ENCODE measurements around the gene PTPRK.
"Not testable (repeated sequence)": the region's sequence is repeated elsewhere in the genome, so short reads cannot be mapped to it uniquely, and the experiment has no call there.

The PTPRK gene

GRCh38 chr6:128446497-128446896, 73.9 kb downstream of the PTPRK start:
- no peak overlapping the region for H3K4me3 Mint-ChIP-seq
- H3K27ac Mint-ChIP-seq: no peak overlapping the region
- no peak for DNase-seq
- no peak for ATAC-seq
- no peaks in the 10 kb centered on the region for H3K27me3 Mint-ChIP-seq
- no peaks in the 10 kb centered on the region for H3K9me3 Mint-ChIP-seq
- H3K4me1 Mint-ChIP-seq: no peaks in the 10 kb centered on the region

- H3K9me3 Mint-ChIP-seq: no peaks in the 10 kb centered on the region
- H3K27me3 Mint-ChIP-seq: no peaks in the 10 kb centered on the region
- H3K27ac Mint-ChIP-seq: peak overlapping the region in 1 of 2 donors; percentile 36
- no peak for ATAC-seq
- H3K4me1 Mint-ChIP-seq: no peaks in the 10 kb centered on the region
- H3K4me3 Mint-ChIP-seq: no peak overlapping the region
- no peak for DNase-seq
Measured at GRCh38 chr6:128443553-128443952, 76.8 kb downstream of the PTPRK start.

GRCh38 chr6:128439627-128440026, 80.8 kb downstream of the PTPRK start:
- H3K4me3 Mint-ChIP-seq: no peak overlapping the region
- DNase-seq (no peak), ATAC-seq (no peak)
- H3K27me3 Mint-ChIP-seq: no peaks in the 10 kb centered on the region
- H3K27ac Mint-ChIP-seq: no peak overlapping the region
- peaks cover 0 to 4% of the 10 kb centered on the region in 2 donors for H3K9me3 Mint-ChIP-seq
- no peaks in the 10 kb centered on the region for H3K4me1 Mint-ChIP-seq

DNA sequence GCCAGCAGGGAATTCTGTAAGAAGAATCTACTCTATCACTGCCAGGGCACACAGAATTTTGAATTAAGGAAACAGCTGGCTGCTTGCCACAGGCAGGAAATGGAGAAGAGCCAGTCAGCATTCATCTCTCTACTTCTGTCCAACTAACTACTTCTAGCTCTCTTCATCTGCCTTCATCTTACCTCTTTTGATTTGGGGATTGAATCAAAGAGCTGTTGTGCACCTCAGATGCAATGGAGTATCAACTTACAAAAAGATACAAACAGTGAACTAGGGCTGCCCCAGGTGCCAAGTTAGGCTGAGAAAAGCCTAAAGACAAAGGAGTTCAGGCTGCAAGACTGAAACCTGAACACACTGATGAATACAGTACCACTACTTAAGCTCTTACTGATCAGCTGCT, 82.0 kb downstream of the PTPRK start:
- DNase-seq: no peak
- Mint-ChIP-seq H3K4me1 (peaks cover 6% of the 10 kb centered on the region), H3K27me3 (no peaks in the 10 kb centered on the region), H3K9me3 (peaks cover 0 to 9% of the 10 kb centered on the region in 2 donors), H3K4me3 (no peak overlapping the region), H3K27ac (no peak overlapping the region)
- ATAC-seq: no peak

GRCh38 chr6:128437685-128438084, 82.7 kb downstream of the PTPRK start:
- Mint-ChIP-seq H3K4me1 (peaks cover 6% of the 10 kb centered on the region), H3K27me3 (no peaks in the 10 kb centered on the region), H3K27ac (no peak overlapping the region), H3K9me3 (peaks cover 0 to 9% of the 10 kb centered on the region in 2 donors), H3K4me3 (no peak overlapping the region)
- ATAC-seq (no peak), DNase-seq (no peak)

DNA sequence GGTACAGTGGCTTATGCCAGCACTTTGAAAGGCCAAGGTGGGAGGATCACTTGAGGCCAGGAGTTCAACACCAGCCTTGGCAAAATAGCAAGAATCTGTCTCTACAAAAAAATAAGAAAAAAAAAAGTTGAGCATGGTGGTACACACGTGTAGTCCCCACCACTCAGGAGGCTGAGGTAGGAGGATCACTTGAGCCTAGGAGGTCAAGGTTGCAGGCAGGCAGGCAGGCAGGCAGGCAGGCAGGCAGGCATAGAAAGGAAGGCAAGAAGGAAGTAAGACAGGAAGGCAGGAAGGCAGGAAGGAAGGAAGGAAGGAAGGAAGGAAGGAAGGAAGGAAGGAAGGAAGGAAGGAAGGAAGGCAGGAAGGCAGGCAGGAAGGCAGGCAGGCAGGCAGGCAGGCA, 85.6 kb downstream of the PTPRK start:
- not testable (repeated sequence) for H3K27me3 Mint-ChIP-seq, ATAC-seq, DNase-seq, H3K4me1 Mint-ChIP-seq, H3K27ac Mint-ChIP-seq, H3K9me3 Mint-ChIP-seq, H3K4me3 Mint-ChIP-seq

- no peak for DNase-seq
- ATAC-seq: no peak
- Mint-ChIP-seq H3K4me1 (peaks cover 6% of the 10 kb centered on the region), H3K9me3 (peaks cover 0 to 9% of the 10 kb centered on the region in 2 donors), H3K27ac (no peak overlapping the region), H3K27me3 (no peaks in the 10 kb centered on the region), H3K4me3 (no peak overlapping the region)
Measured at GRCh38 chr6:128432394-128432793, 88.0 kb downstream of the PTPRK start.

DNA sequence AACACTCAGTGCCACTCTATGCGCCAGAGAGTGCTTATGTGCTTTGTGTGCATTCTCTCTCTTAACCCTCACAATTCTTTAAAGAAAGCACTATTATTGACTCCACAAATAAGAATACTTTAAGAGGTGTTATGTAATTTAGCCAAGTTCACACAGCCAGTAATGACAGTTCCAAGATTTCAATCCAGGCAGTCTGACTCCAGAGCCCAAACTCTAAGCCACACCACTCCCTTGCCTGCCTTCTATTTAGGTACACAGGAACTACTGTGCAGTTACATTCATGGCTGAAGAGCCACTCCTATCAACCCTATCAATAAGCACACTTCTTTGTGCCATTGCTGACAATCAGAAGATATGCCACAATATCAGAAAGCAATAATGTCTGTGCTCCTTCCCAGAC, 93.3 kb downstream of the PTPRK start:
- H3K27ac Mint-ChIP-seq: no peak overlapping the region
- no peaks in the 10 kb centered on the region for H3K4me1 Mint-ChIP-seq
- no peak for ATAC-seq
- H3K27me3 Mint-ChIP-seq: no peaks in the 10 kb centered on the region
- no peak overlapping the region for H3K4me3 Mint-ChIP-seq
- no peaks in the 10 kb centered on the region for H3K9me3 Mint-ChIP-seq
- no peak for DNase-seq

GRCh38 chr6:128425856-128426255, 94.5 kb downstream of the PTPRK start:
- Mint-ChIP-seq H3K27me3 (no peaks in the 10 kb centered on the region), H3K9me3 (no peaks in the 10 kb centered on the region), H3K4me3 (no peak overlapping the region), H3K27ac (no peak overlapping the region), H3K4me1 (no peaks in the 10 kb centered on the region)
- no peak for ATAC-seq
- no peak for DNase-seq

DNA sequence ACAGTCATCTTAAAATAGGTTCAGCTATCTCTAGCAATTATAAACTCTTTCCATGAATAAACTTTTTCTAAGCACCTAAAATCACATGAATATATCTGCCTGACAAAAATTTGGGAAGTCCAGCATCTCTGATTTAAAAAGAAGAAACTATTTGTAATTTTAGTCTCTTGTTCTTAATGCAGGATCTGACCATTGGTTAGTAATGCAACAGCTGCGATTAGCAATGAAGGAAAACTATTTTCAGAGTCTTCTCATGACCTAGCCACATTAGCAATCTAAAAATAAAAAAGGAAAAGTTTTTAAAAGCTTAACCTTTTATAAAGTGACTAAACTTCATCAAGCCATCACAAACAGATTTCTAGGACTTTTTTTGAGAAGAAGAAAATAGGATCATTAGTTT, 97.5 kb downstream of the PTPRK start:
- Mint-ChIP-seq H3K9me3 (peaks cover 0 to 12% of the 10 kb centered on the region in 2 donors), H3K4me3 (no peak overlapping the region), H3K27me3 (no peaks in the 10 kb centered on the region), H3K27ac (no peak overlapping the region), H3K4me1 (no peaks in the 10 kb centered on the region)
- DNase-seq: no peak
- ATAC-seq: no peak

DNA sequence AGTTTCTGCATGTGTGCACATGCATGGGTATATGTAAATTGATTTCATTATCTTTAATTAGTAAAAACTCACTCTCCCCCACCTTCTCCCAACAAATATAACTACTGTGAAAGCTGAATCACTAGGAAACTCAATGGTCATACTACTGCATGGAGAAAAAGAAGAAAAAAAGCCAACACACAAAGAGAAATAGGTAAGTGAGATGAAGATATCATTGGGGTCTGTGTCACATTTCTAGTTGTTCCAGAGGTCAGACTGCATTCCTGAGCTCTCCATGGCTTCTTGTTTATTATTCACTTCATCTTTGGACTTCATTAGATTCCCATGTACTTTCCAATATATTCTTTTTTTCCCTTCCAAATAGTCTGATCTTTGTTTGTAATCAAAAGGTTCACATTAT, 98.2 kb downstream of the PTPRK start:
- Mint-ChIP-seq H3K4me1 (no peaks in the 10 kb centered on the region), H3K27ac (no peak overlapping the region), H3K27me3 (no peaks in the 10 kb centered on the region), H3K4me3 (no peak overlapping the region), H3K9me3 (peaks cover 0 to 12% of the 10 kb centered on the region in 2 donors)
- DNase-seq (no peak), ATAC-seq (no peak)

DNA sequence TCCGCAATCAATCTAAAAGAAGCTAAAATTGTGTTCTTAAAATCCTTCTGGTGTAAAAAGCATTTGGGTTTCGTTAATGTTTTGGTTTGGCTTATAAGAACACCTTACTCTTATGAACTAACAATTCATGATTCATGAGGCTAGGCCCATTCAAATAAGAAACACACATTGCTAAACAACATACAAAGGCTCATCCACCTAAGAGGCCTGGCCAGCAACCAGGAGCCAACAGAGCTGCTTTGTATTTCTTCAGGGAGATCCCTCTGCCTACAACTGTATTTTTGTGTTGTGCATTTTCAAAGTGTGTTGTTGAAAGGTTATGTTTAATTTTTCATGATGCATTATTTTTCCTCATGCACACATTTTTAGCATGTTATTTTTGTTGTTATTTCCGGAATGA, 98.6 kb downstream of the PTPRK start:
- Mint-ChIP-seq H3K27me3 (no peaks in the 10 kb centered on the region), H3K27ac (no peak overlapping the region), H3K4me3 (no peak overlapping the region), H3K4me1 (no peaks in the 10 kb centered on the region), H3K9me3 (peaks cover 0 to 12% of the 10 kb centered on the region in 2 donors)
- DNase-seq: no peak
- ATAC-seq: no peak

GRCh38 chr6:128417698-128418097, 102.7 kb downstream of the PTPRK start:
- DNase-seq (no peak), ATAC-seq (no peak)
- no peaks in the 10 kb centered on the region for H3K4me1 Mint-ChIP-seq
- H3K4me3 Mint-ChIP-seq: no peak overlapping the region
- H3K27ac Mint-ChIP-seq: no peak overlapping the region
- peaks cover 0 to 12% of the 10 kb centered on the region in 2 donors for H3K9me3 Mint-ChIP-seq
- no peaks in the 10 kb centered on the region for H3K27me3 Mint-ChIP-seq

DNA sequence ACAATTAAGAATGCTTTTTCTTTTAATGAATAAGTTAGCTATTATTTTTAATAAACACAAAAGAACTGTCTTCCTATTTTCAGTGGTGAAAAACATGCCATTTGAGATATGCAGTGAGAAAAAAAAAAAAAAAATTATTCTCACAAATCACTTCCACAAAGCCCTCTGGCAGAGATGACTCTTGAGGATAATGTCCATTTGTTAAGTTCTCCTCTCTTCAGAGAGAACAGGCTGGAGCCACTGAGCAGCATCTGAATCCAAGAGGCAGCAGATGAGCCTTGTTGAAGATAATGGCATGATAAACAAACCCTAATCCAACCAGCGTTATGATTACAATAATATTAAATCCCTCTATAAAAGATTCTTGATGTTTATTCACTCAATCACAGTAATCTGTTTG, 105.0 kb downstream of the PTPRK start:
- H3K27me3 Mint-ChIP-seq: no peaks in the 10 kb centered on the region
- ATAC-seq (no peak), DNase-seq (no peak)
- H3K27ac Mint-ChIP-seq: no peak overlapping the region
- H3K4me3 Mint-ChIP-seq: no peak overlapping the region
- H3K4me1 Mint-ChIP-seq: no peaks in the 10 kb centered on the region
- H3K9me3 Mint-ChIP-seq: peaks cover 0 to 12% of the 10 kb centered on the region in 2 donors

- H3K27ac Mint-ChIP-seq: no peak overlapping the region
- H3K4me1 Mint-ChIP-seq: no peaks in the 10 kb centered on the region
- peaks cover 0 to 12% of the 10 kb centered on the region in 2 donors for H3K9me3 Mint-ChIP-seq
- H3K4me3 Mint-ChIP-seq: no peak overlapping the region
- ATAC-seq: no peak
- no peak for DNase-seq
- no peaks in the 10 kb centered on the region for H3K27me3 Mint-ChIP-seq
Measured at GRCh38 chr6:128414943-128415342, 105.5 kb downstream of the PTPRK start.

- DNase-seq: no peak
- H3K27me3 Mint-ChIP-seq: no peaks in the 10 kb centered on the region
- no peak overlapping the region for H3K4me3 Mint-ChIP-seq
- H3K4me1 Mint-ChIP-seq: no peaks in the 10 kb centered on the region
- H3K9me3 Mint-ChIP-seq: peaks cover 0 to 4% of the 10 kb centered on the region in 2 donors
- H3K27ac Mint-ChIP-seq: no peak overlapping the region
- ATAC-seq: no peak
Measured at GRCh38 chr6:128413291-128413690, 107.1 kb downstream of the PTPRK start.

DNA sequence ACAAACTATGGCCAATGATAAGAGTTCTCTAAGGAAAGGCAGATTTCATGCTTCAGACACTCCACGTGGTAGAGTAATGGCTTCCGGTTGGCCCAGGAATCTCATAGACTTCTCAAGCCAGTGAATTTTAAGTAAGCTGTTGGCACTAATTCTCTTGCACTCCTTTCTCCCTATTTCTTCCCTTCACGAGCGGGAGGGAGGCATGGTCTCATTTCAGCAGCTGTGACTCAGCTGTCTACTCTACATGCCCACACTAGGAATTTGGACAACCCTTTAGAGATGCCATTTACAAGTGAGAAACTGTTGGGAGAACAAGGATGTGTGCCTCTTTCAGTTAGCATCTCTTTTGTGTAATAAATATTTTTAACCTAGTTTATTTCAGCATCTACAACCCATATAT, 107.7 kb downstream of the PTPRK start:
- Mint-ChIP-seq H3K27ac (no peak overlapping the region), H3K27me3 (no peaks in the 10 kb centered on the region), H3K4me1 (no peaks in the 10 kb centered on the region), H3K9me3 (no peaks in the 10 kb centered on the region), H3K4me3 (no peak overlapping the region)
- ATAC-seq (no peak), DNase-seq (no peak)
